ENCODE measurements around the gene SPANXC. TPM values are rescaled to one million over a fixed set of nuclear protein-coding genes. Genes with fewer than 3 reads are reported as not detected.

The SPANXC gene
- total RNA-seq, 1 experiment from 2014 or later = not detected

- no peak for TF ChIP-seq CBFB (CRISPR knock-in tag; IDR thresholded peaks at IDR 0.05; ENCODE audit: low read depth)
- no peak for TF ChIP-seq ETV6 (CRISPR knock-in tag; IDR thresholded peaks at IDR 0.05)
- no peak for TF ChIP-seq E2F5 (CRISPR knock-in tag; IDR thresholded peaks at IDR 0.05)
Measured at GRCh38 chrX:141214196-141214595, 28.1 kb downstream of the SPANXC start (continued).

GRCh38 chrX:141201962-141202361, 40.4 kb downstream of the SPANXC start:
- H3K27me3 Mint-ChIP-seq (ENCODE audit: low read depth) = peaks cover 3% of the 10 kb centered on the region; the same call in 1 of the 2 replicates
- H3K9me3 Mint-ChIP-seq = peaks cover 9% of the 10 kb centered on the region; the same call in 1 of the 2 replicates
- peaks cover 6% of the 10 kb centered on the region for H3K36me3 Mint-ChIP-seq
- TF ChIP-seq TEAD1 (CRISPR knock-in tag; IDR thresholded peaks at IDR 0.05) (no peak), HMGXB4 (CRISPR knock-in tag; IDR thresholded peaks at IDR 0.05) (no peak), ETV6 (CRISPR knock-in tag; IDR thresholded peaks at IDR 0.05) (no peak), PRRX2 (CRISPR knock-in tag; IDR thresholded peaks at IDR 0.05) (no peak), SMAD4 (CRISPR knock-in tag; IDR thresholded peaks at IDR 0.05) (no peak), CBFB (CRISPR knock-in tag; IDR thresholded peaks at IDR 0.05; ENCODE audit: low read depth) (no peak), FOXK1 (CRISPR knock-in tag; IDR thresholded peaks at IDR 0.05) (no peak), TP53 (CRISPR knock-in tag; IDR thresholded peaks at IDR 0.05) (no peak), ZBTB43 (CRISPR knock-in tag; IDR thresholded peaks at IDR 0.05) (no peak)
- TF ChIP-seq, protein P1, sequence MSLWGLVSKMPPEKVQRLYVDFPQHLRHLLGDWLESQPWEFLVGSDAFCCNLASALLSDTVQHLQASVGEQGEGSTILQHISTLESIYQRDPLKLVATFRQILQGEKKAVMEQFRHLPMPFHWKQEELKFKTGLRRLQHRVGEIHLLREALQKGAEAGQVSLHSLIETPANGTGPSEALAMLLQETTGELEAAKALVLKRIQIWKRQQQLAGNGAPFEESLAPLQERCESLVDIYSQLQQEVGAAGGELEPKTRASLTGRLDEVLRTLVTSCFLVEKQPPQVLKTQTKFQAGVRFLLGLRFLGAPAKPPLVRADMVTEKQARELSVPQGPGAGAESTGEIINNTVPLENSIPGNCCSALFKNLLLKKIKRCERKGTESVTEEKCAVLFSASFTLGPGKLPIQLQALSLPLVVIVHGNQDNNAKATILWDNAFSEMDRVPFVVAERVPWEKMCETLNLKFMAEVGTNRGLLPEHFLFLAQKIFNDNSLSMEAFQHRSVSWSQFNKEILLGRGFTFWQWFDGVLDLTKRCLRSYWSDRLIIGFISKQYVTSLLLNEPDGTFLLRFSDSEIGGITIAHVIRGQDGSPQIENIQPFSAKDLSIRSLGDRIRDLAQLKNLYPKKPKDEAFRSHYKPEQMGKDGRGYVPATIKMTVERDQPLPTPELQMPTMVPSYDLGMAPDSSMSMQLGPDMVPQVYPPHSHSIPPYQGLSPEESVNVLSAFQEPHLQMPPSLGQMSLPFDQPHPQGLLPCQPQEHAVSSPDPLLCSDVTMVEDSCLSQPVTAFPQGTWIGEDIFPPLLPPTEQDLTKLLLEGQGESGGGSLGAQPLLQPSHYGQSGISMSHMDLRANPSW (CRISPR knock-in tag; conservative IDR thresholded peaks at IDR 0.05; ENCODE audit: low read depth) = no peak
- TF ChIP-seq, protein P2, sequence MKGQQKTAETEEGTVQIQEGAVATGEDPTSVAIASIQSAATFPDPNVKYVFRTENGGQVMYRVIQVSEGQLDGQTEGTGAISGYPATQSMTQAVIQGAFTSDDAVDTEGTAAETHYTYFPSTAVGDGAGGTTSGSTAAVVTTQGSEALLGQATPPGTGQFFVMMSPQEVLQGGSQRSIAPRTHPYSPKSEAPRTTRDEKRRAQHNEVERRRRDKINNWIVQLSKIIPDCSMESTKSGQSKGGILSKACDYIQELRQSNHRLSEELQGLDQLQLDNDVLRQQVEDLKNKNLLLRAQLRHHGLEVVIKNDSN (CRISPR knock-in tag; IDR thresholded peaks at IDR 0.05) = no peak
- H3K27ac Mint-ChIP-seq = no peak overlapping the region
- H3K4me1 Mint-ChIP-seq = 0 out of 2 replicates have a peak, but pooled peaks cover 2% of the 10 kb centered on the region
- ATAC-seq (no peak), DNase-seq (ENCODE audit: low spot score) (no peak)
- CTCF ChIA-PET = no interaction called here
- POLR2A ChIA-PET = no interaction called here
- no peak overlapping the region for H3K4me3 Mint-ChIP-seq

Other genes with a start within 250 kb of the SPANXC start
- not detected in 3 replicates for gene SPANXB1, start 239.9 kb downstream of the SPANXC start, total RNA-seq (2021)
- 16.9 to 27.6 TPM (median 25.7 TPM) in 3 replicates for gene LDOC1, start 65.4 kb downstream of the SPANXC start, total RNA-seq (2021)

Measured in WTC11 (cell line).